GM03348 (cell line): ENCODE measurements around the gene AIFM3.
"Not testable (repeated sequence)": the region's sequence is repeated elsewhere in the genome, so short reads cannot be mapped to it uniquely, and the experiment has no call there.

Experiments
- DNase-seq: peaks from one replicate; pipeline ENCODE4 v3.0.0; 2012; ENCODE audit warnings: low spot score

Gene AIFM3

GRCh38 chr22:20940904-20941385 is 26.1 kb upstream of the AIFM3 start:
- DNase-seq, result no peak

DNA sequence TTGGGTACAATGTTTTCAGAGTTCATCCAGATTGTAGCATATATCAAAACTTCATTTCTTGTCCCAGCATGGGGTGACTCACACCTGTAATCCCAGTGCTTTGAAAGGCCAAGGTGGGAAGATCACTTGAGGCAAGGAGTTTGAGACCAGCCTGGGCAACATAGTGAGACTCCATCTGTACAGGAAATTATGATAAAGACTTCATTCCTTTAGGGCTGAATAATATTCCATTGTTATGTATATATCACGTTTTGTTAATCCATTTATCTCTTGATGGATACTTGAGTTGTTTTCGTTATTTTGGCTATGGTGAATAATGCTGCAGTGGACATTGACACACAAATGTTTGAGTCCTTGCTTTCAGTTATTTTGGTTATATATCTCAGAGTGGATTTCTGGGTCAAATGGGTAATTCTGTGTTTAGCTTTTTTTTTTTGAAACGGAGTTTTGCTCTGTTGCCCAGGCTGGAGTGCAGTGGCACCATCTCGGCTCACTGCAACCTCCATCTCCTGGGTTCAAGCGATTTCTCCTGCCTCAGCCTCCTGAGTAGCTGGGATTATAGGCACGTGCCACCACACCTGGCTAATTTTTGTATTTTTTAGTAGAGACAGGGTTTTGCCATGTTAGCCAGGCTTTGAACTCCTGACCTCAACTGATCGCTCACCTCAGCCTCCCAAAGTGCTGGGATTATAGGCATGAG is 24.7 kb upstream of the AIFM3 start:
- not testable (repeated sequence) for DNase-seq

DNA sequence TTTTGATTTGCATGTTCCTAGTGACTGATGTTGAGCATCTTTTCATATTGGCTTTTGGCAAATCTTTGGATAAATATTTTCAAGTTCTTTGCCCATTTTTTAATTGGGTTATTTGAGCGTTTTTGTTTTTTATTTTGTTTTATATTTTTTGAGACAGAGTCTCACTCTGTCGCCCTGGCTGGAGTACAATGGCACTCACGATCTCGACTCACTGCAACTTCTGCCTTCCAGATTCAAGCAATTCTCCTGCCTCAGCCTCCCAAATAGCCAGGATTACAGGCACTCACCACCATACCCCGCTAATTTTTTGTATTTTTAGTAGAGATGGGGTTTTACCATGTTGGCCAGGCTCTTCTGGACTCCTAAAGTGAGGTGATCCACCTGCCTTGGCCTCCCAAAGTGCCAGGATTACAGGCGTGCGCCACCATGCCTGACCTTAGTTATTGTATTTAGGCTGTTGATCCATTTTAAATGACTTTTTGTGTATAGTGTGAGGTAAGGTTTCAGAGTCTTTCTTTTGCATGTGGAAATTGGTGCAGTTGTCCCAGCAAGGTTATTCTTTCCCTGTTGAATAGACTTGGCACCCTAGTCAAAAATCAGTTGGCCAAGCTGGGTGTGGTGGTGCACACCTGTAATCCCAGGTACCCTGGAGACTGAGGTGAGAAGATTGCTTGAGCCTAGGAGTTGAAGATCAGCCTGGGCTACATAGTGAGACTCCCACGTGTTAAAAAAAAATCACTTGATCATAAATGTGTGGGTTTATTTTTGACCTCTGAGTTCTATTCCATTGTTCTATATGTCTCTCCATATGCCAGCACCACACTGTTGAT is 23.7 kb upstream of the AIFM3 start:
- no peak for DNase-seq

GRCh38 chr22:20944042-20944441 is 23.0 kb upstream of the AIFM3 start:
- DNase-seq, result no peak

DNA sequence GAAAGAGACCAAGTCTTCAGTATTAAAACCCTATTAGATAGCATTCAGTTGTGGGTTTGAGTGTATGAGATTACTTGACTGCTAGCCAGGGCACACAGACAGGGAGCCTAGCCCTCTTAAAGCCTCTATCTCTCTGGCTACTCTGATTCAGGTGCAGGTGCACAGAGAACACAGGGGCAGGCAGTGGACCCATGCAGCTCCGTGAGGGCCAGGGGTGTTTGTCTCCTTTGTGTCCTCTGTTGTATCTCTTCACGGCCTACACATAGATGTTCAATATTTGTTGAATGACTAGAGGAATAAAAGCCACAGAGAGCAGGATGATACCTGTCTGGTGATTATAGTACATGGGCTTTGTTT is 21.5 kb upstream of the AIFM3 start:
- no peak for DNase-seq

GRCh38 chr22:20946080-20946986 is 20.7 kb upstream of the AIFM3 start:
- no peak for DNase-seq

DNA sequence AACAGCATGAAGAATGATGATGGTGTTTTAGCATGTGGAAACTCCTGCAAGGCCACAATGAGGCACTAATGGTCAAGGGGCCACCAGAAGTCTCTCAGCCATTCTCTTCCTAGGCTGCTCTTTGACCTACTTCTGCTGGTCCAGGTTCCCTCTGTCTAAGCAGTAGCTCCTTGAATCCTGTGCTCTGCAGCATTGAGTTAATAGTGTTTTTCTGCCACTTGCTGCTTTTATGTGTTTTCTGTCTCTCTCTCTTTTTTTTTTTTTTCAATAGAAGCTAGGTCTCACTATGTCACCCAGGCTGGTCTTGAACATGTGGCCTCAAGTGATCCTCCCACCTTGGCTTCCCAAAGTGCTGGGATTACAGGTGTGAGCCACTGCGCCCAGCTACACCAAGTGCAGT is 20.1 kb upstream of the AIFM3 start:
- DNase-seq, result no peak

- DNase-seq, result no peak
These were observed 18.6 kb upstream of the AIFM3 start for GRCh38 chr22:20948450-20948849.

DNA sequence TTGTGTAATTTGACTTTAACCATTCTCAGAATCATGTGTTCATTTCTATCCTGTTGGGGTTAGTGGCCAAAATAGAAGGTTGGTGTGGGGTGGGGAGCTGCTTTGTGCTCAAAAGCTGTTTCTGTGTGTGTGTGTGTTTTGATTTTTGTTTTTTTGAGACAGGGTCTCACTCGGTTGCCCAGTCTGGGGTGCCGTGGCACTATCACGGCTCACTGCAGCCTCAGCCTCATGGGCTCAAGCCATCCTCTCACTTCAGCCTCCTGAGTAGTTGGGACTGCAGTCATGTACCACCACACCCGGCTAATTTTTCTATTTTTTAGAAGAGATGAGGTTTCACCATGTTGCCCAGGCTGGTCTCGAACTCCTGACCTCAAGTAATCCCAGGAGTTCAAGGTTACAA is 18.1 kb upstream of the AIFM3 start:
- DNase-seq, result no peak

- DNase-seq, result no peak
These were observed 17.3 kb upstream of the AIFM3 start for GRCh38 chr22:20949698-20950183.

DNA sequence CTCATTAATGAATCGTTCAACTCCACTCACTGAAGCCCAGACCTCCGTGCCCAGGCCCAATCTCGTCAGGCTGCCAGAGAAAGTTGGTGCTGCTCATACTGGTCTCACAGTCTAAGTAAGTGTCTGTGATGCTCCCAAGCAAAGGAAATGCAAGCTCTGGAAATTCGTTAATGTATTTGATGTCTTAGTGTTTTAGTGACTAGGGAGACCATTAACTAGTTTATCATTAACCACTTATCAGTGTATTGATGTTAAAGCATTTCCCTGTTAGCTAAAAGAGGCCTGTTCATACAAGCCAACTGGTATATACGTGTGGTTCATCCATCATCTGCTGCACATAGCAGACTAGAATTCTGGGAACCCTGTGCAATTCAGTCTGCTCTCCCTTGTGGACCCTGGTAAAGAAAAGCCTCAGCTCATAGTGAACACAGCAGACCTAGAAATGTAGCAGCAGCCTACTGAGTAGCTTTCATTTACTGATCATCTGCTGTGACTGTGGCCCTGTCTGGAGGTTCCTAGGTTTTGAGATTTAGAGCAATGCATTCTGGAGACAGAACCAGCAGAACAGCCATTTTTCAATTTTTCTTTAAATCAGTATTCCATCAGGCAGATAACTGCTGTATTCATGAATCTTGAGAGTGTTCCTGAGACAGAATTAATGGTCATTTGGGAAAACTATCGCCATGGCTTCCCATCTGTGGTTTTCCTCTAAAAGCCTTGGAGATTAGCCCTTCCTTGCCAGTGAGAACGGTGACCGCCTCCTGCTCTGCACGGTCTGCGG is 15.7 kb upstream of the AIFM3 start:
- no peak for DNase-seq

DNA sequence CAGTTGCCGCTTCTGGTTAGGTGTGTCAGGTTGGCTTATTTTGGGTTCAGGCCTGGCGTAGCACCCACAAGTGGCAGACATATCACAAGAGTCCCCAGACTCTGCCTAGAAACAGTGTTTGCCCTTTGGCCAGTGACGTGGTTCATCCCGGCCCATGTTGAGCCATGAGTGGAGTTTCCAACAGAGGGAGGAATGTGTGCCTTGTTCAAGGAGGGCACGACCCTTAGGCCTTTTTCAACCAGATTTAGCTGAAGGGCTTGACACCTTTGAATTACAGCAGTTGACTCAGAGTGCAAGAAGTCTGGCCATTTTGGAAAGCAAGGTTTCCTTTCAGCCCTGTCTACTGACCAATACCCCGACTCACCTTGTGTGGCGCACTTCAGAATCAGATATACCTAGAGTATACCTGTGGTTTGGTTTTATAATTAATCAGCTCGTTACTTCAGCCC is 15.1 kb upstream of the AIFM3 start:
- DNase-seq, result no peak

DNA sequence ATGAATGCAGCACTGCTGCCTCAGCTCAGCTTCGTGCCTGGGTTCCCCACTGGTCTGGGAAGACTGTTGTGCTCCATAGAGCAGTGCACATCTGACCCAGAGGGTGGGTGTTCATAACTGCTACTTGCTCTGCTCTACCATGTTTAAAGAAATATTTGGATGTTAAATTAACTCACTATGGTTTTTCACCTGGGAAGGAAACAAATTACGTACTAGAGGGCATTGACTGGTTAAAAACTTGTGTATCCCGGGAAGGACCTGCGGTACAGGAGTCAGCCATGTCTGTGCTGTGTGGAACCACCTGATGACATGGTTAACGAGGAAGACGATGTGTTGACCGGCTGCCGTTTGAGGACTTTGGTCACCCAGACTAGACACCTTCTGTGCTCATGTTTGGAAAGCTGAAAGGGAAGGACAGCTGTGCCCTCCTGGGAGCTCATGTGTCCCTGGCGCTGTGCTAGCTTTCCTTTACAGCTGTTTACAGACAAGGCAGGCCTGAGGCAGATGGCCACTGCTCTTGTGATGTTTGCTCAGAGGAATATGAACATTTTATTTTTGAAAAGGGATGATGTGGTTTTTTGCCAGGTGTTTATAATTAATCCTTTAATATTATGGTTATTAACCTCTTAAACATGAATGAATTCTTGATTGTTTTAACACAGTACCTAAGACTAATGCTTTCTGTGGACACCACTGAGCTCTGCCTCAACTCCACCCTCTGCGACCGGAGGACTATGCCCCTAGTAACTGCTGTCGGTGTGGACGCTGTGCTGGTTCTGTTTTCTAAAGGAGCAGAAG is 14.3 kb upstream of the AIFM3 start:
- no peak for DNase-seq

DNA sequence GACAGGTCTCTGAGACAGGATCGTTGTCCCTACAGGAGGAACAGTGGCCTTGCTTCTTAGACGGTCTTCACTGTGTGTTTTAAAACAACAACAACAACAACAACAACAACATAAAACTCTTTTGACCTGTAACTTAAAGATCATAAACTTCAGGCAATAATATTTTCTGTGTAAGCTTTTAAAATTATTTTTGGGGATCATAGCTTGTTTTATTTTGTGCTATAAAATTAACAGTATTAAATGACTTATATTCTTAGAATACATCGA is 13.8 kb upstream of the AIFM3 start:
- DNase-seq, result no peak

DNA sequence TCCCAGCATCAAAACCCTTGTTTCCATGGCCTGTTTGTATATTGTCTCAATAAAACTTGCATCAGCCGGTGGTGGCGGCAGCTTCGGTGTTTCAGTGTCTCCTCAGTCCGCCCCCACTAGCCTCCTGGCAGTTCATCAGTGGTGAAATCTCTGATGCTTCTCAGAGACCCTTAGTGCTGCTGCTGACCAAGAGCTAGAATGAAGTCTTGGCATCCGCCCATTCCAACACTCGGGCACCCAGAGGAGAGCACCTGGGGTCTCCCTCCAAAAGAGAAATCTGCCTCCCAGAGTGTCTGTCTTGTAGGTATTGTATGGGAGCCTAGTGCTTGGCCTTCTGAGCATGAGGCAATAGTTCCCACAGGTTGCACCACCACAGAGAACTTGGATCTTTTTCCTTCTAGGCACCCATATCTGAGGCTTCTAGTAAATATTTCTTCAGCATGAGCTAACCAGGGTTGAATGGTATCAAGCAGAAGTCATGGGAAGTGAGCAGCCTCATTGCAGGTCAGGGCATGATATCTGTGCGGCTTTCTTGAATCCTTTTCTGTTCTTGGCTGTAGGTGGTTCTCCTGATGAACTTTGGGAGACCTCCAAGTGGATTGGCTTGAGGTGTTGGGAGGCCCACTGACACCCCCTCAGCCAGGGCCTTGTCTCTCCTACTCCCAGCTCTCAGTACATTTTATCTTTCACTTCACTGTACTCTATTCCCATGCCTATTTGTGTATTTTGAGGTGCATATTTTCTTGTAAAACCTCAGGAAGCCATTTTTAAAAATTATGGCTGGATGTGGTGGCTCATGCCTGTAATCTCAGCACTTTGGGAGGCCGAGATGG is 13.2 kb upstream of the AIFM3 start:
- DNase-seq, result no peak

- no peak for DNase-seq
These were observed 11.5 kb upstream of the AIFM3 start for GRCh38 chr22:20955548-20955947.

GRCh38 chr22:20956258-20957101 is 10.6 kb upstream of the AIFM3 start:
- no peak for DNase-seq

- peak; percentile 62 for DNase-seq
These were observed 9.9 kb upstream of the AIFM3 start for GRCh38 chr22:20957102-20957682.
